IMR-90 (cell line): Measurements from ENCODE around the gene CMPK2. TPM values are rescaled to one million over a fixed set of nuclear protein-coding genes. Genes with fewer than 3 reads are reported as not detected.

Experiments
- ATAC-seq: fragments of 200-7000 bp; cut with Tn5 transposase; 2 replicates; pipeline ENCODE4 v1.9.1; 2020; ENCODE audit warnings: low read depth, mild to moderate bottlenecking, moderate library complexity
- BruUV-seq: library from RNA; stranded (reverse); fragments of 400-500 nt; replicated peaks from 2 replicates; lab custom pipeline; 2021; lab: Mats Ljungman, UMichigan
- CTCF ChIA-PET: fragments of 300-600 bp; formaldehyde crosslinking; extraction: SDS; loops from one replicate; lab custom pipeline; 2021; ENCODE audit warnings: antibody characterized with exemption; lab: Yijun Ruan, JAX
- POLR2A ChIA-PET: fragments of 300-600 bp; sonication (Branson Sonifier 250); formaldehyde crosslinking; loops from one replicate; lab custom pipeline; 2022; ENCODE audit warnings: antibody characterized with exemption; ENCODE audit not compliant: unreplicated experiment; lab: Charles Lee
- DNase-seq: peaks from one replicate; pipeline ENCODE4 v3.0.0; 2013
- H2AFZ ChIP-seq: replicated peaks from 2 replicates; pipeline ENCODE3; 2013; ENCODE audit warnings: low read length, mild to moderate bottlenecking; ENCODE audit not compliant: poor library complexity
- H2AK5ac ChIP-seq: 2 replicates; pipeline ENCODE4 v1.6.1; 2013; ENCODE audit warnings: low read depth, low read length, inconsistent platforms
- H2AK9ac ChIP-seq: replicated peaks from 2 replicates; pipeline ENCODE3; 2013; ENCODE audit warnings: mild to moderate bottlenecking, low read depth, low read length, moderate library complexity; ENCODE audit not compliant: poor library complexity
- H2BK120ac ChIP-seq: 2 replicates; pipeline ENCODE4 v1.6.1; 2013; ENCODE audit warnings: low read depth, low read length, inconsistent platforms
- H2BK15ac ChIP-seq: 3 replicates; pipeline ENCODE4 v1.6.1; 2013; ENCODE audit warnings: low read depth, low read length, inconsistent platforms
- H2BK20ac ChIP-seq: 2 replicates; pipeline ENCODE4 v1.6.1; 2013; ENCODE audit warnings: low read depth, mild to moderate bottlenecking, inconsistent platforms, low read length, moderate library complexity
- H2BK5ac ChIP-seq: 2 replicates; pipeline ENCODE4 v1.6.1; 2013; ENCODE audit warnings: mild to moderate bottlenecking, low read depth, low read length, inconsistent platforms; ENCODE audit not compliant: poor library complexity, severe bottlenecking
- H3K14ac ChIP-seq: replicated peaks from 2 replicates; pipeline ENCODE4 v1.6.1; 2013; ENCODE audit warnings: low read depth, low read length, inconsistent platforms
- H3K18ac ChIP-seq: 2 replicates; pipeline ENCODE4 v1.6.1; 2013; ENCODE audit warnings: low read depth, low read length, control low read depth
- H3K23ac ChIP-seq: 2 replicates; pipeline ENCODE4 v1.6.1; 2013; ENCODE audit warnings: low read depth, low read length, inconsistent platforms
- H3K27ac ChIP-seq: 2 replicates; pipeline ENCODE4 v1.5.1; 2013; ENCODE audit warnings: mild to moderate bottlenecking, control low read depth, low read length; ENCODE audit not compliant: insufficient read depth
- H3K27me3 ChIP-seq: 2 replicates; pipeline ENCODE4 v1.6.1; 2013; ENCODE audit warnings: low read length; ENCODE audit not compliant: control insufficient read depth, insufficient read depth
- H3K36me3 ChIP-seq: 2 replicates; pipeline ENCODE4 v1.6.1; 2013; ENCODE audit warnings: low read length, mixed read lengths; ENCODE audit not compliant: control insufficient read depth, insufficient read depth
- H3K4ac ChIP-seq: 2 replicates; pipeline ENCODE4 v1.6.1; 2013; ENCODE audit warnings: low read depth, low read length, inconsistent platforms
- H3K4me1 ChIP-seq: 2 replicates; pipeline ENCODE4 v1.6.1; 2013; ENCODE audit warnings: low read length, mixed read lengths; ENCODE audit not compliant: control insufficient read depth, insufficient read depth
- H3K4me2 ChIP-seq: 2 replicates; pipeline ENCODE4 v1.6.1; 2013; ENCODE audit warnings: low read depth, mild to moderate bottlenecking, control low read depth, low read length, moderate library complexity
- H3K4me3 ChIP-seq: 2 replicates; pipeline ENCODE4 v1.5.1; 2013; ENCODE audit warnings: low read depth, mild to moderate bottlenecking, control low read depth, low read length, moderate library complexity; ENCODE audit not compliant: insufficient read depth
- H3K56ac ChIP-seq: 2 replicates; pipeline ENCODE4 v1.6.1; 2013; ENCODE audit warnings: low read length, inconsistent platforms; ENCODE audit not compliant: insufficient read depth; ENCODE audit errors: extremely low read depth
- H3K79me1 ChIP-seq, 2 experiments: 2 replicates each; pipeline ENCODE4 v1.6.1; 2013; ENCODE audit warnings: low read length in 2 of 2, inconsistent platforms in 1 of 2, low read depth in 1 of 2
- H3K9ac ChIP-seq: 2 replicates; pipeline ENCODE4 v1.6.1; 2013; ENCODE audit warnings: low read depth, low read length, control low read depth
- H3K9me1 ChIP-seq: 2 replicates; pipeline ENCODE4 v1.6.1; 2013; ENCODE audit warnings: low read length, inconsistent platforms; ENCODE audit not compliant: insufficient read depth
- H3K9me3 ChIP-seq: 2 replicates; pipeline ENCODE4 v1.6.1; 2013; ENCODE audit warnings: low read length; ENCODE audit not compliant: control insufficient read depth, insufficient read depth
- H4K20me1 ChIP-seq: 2 replicates; pipeline ENCODE4 v1.6.1; 2013; ENCODE audit warnings: low read length, inconsistent platforms; ENCODE audit not compliant: insufficient read depth
- H4K5ac ChIP-seq: 2 replicates; pipeline ENCODE4 v1.6.1; 2013; ENCODE audit warnings: mild to moderate bottlenecking, low read depth, low read length, control low read depth
- H4K8ac ChIP-seq, 2 experiments: 2 replicates each; pipeline ENCODE4 v1.6.1; 2013; ENCODE audit warnings: low read depth in 2 of 2, low read length in 2 of 2, control low read depth in 1 of 2, inconsistent platforms in 1 of 2
- H4K91ac ChIP-seq: 2 replicates; pipeline ENCODE4 v1.6.1; 2013; ENCODE audit warnings: low read depth, low read length, inconsistent platforms; ENCODE audit not compliant: insufficient read depth
- BHLHE40 ChIP-seq: fragments of 150-350 bp; IDR thresholded peaks from 2 replicates; pipeline ENCODE4 v1.6.1; 2016; ENCODE audit warnings: mild to moderate bottlenecking, low read depth, low read length
- CEBPB ChIP-seq: IDR thresholded peaks from 2 replicates; pipeline ENCODE4 v1.6.1; 2012; ENCODE audit warnings: low read depth, low read length, improper control_type of control experiment
- CHD1 ChIP-seq: IDR thresholded peaks from 2 replicates; pipeline ENCODE4 v1.6.1; 2012; ENCODE audit warnings: low read depth, low read length, improper control_type of control experiment
- CTCF ChIP-seq: conservative IDR thresholded peaks from 2 replicates; pipeline ENCODE4 v1.5.1; 2012; ENCODE audit warnings: mild to moderate bottlenecking, low read depth, low read length, improper control_type of control experiment
- FOS ChIP-seq: fragments of 150-350 bp; IDR thresholded peaks from 2 replicates; pipeline ENCODE4 v1.6.1; 2016; ENCODE audit warnings: low read depth, low read length
- MAFK ChIP-seq: IDR thresholded peaks from 2 replicates; pipeline ENCODE4 v1.6.1; 2012; ENCODE audit warnings: low read depth, low read length, improper control_type of control experiment
- MAZ ChIP-seq: IDR thresholded peaks from 2 replicates; pipeline ENCODE4 v1.6.1; 2012; ENCODE audit warnings: low read depth, mild to moderate bottlenecking, low read length, improper control_type of control experiment, moderate library complexity, borderline replicate concordance
- MXI1 ChIP-seq: IDR thresholded peaks from 2 replicates; pipeline ENCODE4 v1.6.1; 2012; ENCODE audit warnings: low read depth, mild to moderate bottlenecking, low read length, moderate library complexity, borderline replicate concordance
- NFE2L2 ChIP-seq: fragments of 150-350 bp; IDR thresholded peaks from 2 replicates; pipeline ENCODE4 v1.6.1; 2016; ENCODE audit warnings: low read depth, mild to moderate bottlenecking, low read length
- POLR2A ChIP-seq: IDR thresholded peaks from 2 replicates; pipeline ENCODE4 v1.6.1; 2012; ENCODE audit warnings: mild to moderate bottlenecking, low read depth, low read length
- RAD21 ChIP-seq: IDR thresholded peaks from 2 replicates; pipeline ENCODE4 v1.6.1; 2012; ENCODE audit warnings: low read length, improper control_type of control experiment
- WGBS, 2 experiments: methylation state at CpG; one replicate each; pipeline versions ENCODE4 v1.1.5 to v1.1.7; 2013; ENCODE audit warnings: missing lambda C conversion rate in 2 of 2; ENCODE audit not compliant: insufficient read length in 1 of 2; ENCODE audit errors: extremely low coverage in 2 of 2; 5-methylcytosine and 5-hydroxymethylcytosine counted together
- dilution Hi-C: fragments of 300-500 bp; cut with HindIII; formaldehyde crosslinking; loops from one replicate; pipeline ENCODE4 v1.14.3; 2018; ENCODE audit warnings: low sequenced_read_pairs; ENCODE audit not compliant: unreplicated experiment
- in situ Hi-C: fragments of 300-500 bp; cut with MboI; formaldehyde crosslinking; loops from 3 replicates; pipeline ENCODE4 v1.14.3; 2019; ENCODE audit warnings: low sequenced_read_pairs, inconsistent platforms, mixed read lengths
- intact Hi-C: fragments of 100-400 bp; cut with micrococcal nuclease; formaldehyde crosslinking; loops from 2 replicates; pipeline ENCODE4 v1.10.0; 2022
- polyA plus RNA-seq, 3 experiments: library from polyadenylated mRNA; depleted of rRNA; stranded (reverse); fragments of >200 nt; gene quantifications; 2 replicates each; pipeline ENCODE4 v1.2.3, GENCODE V29; 2012; ENCODE audit warnings: low replicate concordance in 1 of 3
- total RNA-seq: library from RNA; depleted of rRNA; stranded (reverse); fragments of >200 nt; gene quantifications from 2 replicates; pipeline ENCODE4 v1.2.3, GENCODE V29; 2012
- TF ChIP-seq, protein P1 (sequence below): fragments of 150-350 bp; IDR thresholded peaks from 2 replicates; pipeline ENCODE4 v1.6.1; 2016; ENCODE audit warnings: low read depth, mild to moderate bottlenecking, low read length, moderate library complexity, borderline replicate concordance

CMPK2 gene
- total and polyA plus RNA-seq, 2 of the 4 experiments (the other 2 are of a cell fraction) = 0.03 to 0.18 TPM

- BruUV-seq = no TSS peak
- ChIA-PET POLR2A (no interaction called here), CTCF (no interaction called here)
Observed at GRCh38 chr2:6800553-6800952, 65.2 kb downstream of the CMPK2 start.

More at GRCh38 chr2:6800553-6800952, 65.2 kb downstream of the CMPK2 start:
- Histone ChIP-seq H3K27ac (no peak overlapping the region), H3K4me1 (no peaks in the 10 kb centered on the region), H3K4ac (no peak overlapping the region), H4K5ac (no peak overlapping the region), H3K23ac (no peak overlapping the region), H2BK20ac (no peak overlapping the region), H2AK9ac (no peak overlapping the region), H4K91ac (no peak overlapping the region), H3K56ac (no peak overlapping the region), H2AK5ac (no peak overlapping the region), H2BK120ac (no peak overlapping the region), H4K8ac (no peak overlapping the region), H3K4me2 (no peak overlapping the region), H3K9ac (no peak overlapping the region), H3K4me3 (no peak overlapping the region), H4K20me1 (no peaks in the 10 kb centered on the region), H3K14ac (no peak overlapping the region), H3K18ac (no peak overlapping the region), H3K79me1 (no peaks in the 10 kb centered on the region), H2AFZ (no peak overlapping the region), H3K36me3 (no peaks in the 10 kb centered on the region), H2BK15ac (no peak overlapping the region), H3K9me1 (no peaks in the 10 kb centered on the region), H3K9me3 (no peaks in the 10 kb centered on the region), H2BK5ac (no peak overlapping the region), H3K27me3 (no peaks in the 10 kb centered on the region)
- TF ChIP-seq MXI1 (no peak), NFE2L2 (no peak), MAFK (no peak), FOS (no peak), RAD21 (no peak), CHD1 (no peak), CEBPB (no peak), POLR2A (no peak), BHLHE40 (no peak), MAZ (no peak), CTCF (no peak)
- TF ChIP-seq, protein P1, sequence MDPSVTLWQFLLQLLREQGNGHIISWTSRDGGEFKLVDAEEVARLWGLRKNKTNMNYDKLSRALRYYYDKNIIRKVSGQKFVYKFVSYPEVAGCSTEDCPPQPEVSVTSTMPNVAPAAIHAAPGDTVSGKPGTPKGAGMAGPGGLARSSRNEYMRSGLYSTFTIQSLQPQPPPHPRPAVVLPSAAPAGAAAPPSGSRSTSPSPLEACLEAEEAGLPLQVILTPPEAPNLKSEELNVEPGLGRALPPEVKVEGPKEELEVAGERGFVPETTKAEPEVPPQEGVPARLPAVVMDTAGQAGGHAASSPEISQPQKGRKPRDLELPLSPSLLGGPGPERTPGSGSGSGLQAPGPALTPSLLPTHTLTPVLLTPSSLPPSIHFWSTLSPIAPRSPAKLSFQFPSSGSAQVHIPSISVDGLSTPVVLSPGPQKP = no peak
- no CpG with 5 or more reads among the region's 5 CpGs for WGBS, 2 experiments
- in situ Hi-C loops (no loop called here), intact Hi-C loops (no loop called here), dilution Hi-C loops (no loop called here)
- ATAC-seq = peak; percentile 68
- peak; percentile 54 for DNase-seq
